Ascending aorta (tissue), 2 donors: ENCODE results near the gene BET1L. TPM values are rescaled to one million over a fixed set of nuclear protein-coding genes. Genes with fewer than 3 reads are reported as not detected.

Experiments
- DNase-seq, 2 donors: peaks; one replicate each; pipeline ENCODE4 v3.0.0-alpha.2; 2019; ENCODE audit warnings: low spot score in 2 of 2
- H3K27ac ChIP-seq, 2 donors: fragments of 200-600 bp; sonication (generic); one replicate each; pipeline ENCODE4 v1.5.1; 2016 to 2017; ENCODE audit warnings: mild to moderate bottlenecking in 1 of 2
- H3K27me3 ChIP-seq: fragments of 200-600 bp; sonication (generic); one replicate; pipeline ENCODE4 v1.5.1; 2017
- H3K36me3 ChIP-seq, 2 donors: fragments of 200-600 bp; sonication (generic); one replicate each; pipeline ENCODE4 v1.5.1; 2016
- H3K4me1 ChIP-seq, 2 donors: fragments of 200-600 bp; sonication (generic); one replicate each; pipeline ENCODE4 v1.5.1; 2016 to 2017; ENCODE audit warnings: mild to moderate bottlenecking in 1 of 2
- H3K4me3 ChIP-seq, 2 donors: fragments of 200-600 bp; sonication (generic); one replicate each; pipeline ENCODE4 v1.5.1; 2016 to 2017; ENCODE audit warnings: mild to moderate bottlenecking in 1 of 2
- H3K9me3 ChIP-seq, 2 donors: fragments of 200-600 bp; sonication (generic); one replicate each; pipeline ENCODE4 v1.5.1; 2016
- intact Hi-C: fragments of 100-400 bp; cut with DNase I; formaldehyde crosslinking; loops from one replicate; pipeline ENCODE4 v1.15.1; 2023
- total RNA-seq: library from RNA; depleted of rRNA; stranded (reverse); fragments of >200 nt; gene quantifications from one replicate; pipeline ENCODE4 v1.1.0, GENCODE V29; 2016
- TF ChIP-seq, protein P1 (sequence below), 3 experiments: fragments of 200-600 bp in 2 of 3; fragments of 450-650 bp in 1 of 3; sonication (generic) in 2 of 3; IDR thresholded peaks; one replicate each; pipeline ENCODE4 v1.5.1; 2016 to 2019; ENCODE audit warnings: antibody characterized with exemption in 3 of 3, mild to moderate bottlenecking in 1 of 3, moderate library complexity in 1 of 3

Gene BET1L
- total RNA-seq, 1 donor from 2014 or later = 42.3 TPM

GRCh38 chr11:216081-216974, 9.1 kb upstream of the BET1L start:
- Histone ChIP-seq H3K27ac (no peak overlapping the region), H3K4me3 (no peak overlapping the region), H3K27me3 (no peaks in the 10 kb centered on the region), H3K36me3 (peaks cover 38 to 64% of the 10 kb centered on the region in 2 donors), H3K4me1 (no peaks in the 10 kb centered on the region), H3K9me3 (no peaks in the 10 kb centered on the region)
- TF ChIP-seq, protein P1, sequence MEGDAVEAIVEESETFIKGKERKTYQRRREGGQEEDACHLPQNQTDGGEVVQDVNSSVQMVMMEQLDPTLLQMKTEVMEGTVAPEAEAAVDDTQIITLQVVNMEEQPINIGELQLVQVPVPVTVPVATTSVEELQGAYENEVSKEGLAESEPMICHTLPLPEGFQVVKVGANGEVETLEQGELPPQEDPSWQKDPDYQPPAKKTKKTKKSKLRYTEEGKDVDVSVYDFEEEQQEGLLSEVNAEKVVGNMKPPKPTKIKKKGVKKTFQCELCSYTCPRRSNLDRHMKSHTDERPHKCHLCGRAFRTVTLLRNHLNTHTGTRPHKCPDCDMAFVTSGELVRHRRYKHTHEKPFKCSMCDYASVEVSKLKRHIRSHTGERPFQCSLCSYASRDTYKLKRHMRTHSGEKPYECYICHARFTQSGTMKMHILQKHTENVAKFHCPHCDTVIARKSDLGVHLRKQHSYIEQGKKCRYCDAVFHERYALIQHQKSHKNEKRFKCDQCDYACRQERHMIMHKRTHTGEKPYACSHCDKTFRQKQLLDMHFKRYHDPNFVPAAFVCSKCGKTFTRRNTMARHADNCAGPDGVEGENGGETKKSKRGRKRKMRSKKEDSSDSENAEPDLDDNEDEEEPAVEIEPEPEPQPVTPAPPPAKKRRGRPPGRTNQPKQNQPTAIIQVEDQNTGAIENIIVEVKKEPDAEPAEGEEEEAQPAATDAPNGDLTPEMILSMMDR (IDR thresholded peaks at IDR 0.05) = no peak
- peak in 1 of 2 donors; percentile 56 for DNase-seq
- intact Hi-C loops = no loop called here

GRCh38 chr11:215581-216037, 8.4 kb upstream of the BET1L start:
- Histone ChIP-seq H3K27ac (no peak overlapping the region), H3K36me3 (peaks cover 44 to 71% of the 10 kb centered on the region in 2 donors), H3K27me3 (no peaks in the 10 kb centered on the region), H3K9me3 (no peaks in the 10 kb centered on the region), H3K4me1 (peaks cover 0 to 7% of the 10 kb centered on the region in 2 donors), H3K4me3 (no peak overlapping the region)
- DNase-seq = peak in 1 of 2 donors; percentile 51
- intact Hi-C loops = no loop called here
- TF ChIP-seq, protein P1 (IDR thresholded peaks at IDR 0.05) = no peak

DNA sequence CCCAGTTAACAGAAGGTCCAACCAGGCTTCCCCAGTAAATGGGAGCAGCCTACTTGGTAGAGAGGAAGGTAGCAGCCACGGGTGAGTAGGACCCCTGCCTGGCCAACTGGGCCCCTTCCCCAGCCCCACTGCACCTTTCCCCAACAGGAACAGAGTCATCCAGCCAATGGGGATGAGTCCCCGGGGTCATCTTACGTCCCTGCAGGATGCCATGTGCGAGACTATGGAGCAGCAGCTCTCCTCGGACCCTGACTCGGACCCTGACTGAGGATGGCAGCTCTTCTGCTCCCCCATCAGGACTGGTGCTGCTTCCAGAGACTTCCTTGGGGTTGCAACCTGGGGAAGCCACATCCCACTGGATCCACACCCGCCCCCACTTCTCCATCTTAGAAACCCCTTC, 6.9 kb upstream of the BET1L start:
- H3K27me3 ChIP-seq = no peaks in the 10 kb centered on the region
- no peak overlapping the region for H3K27ac ChIP-seq
- peaks cover 53 to 81% of the 10 kb centered on the region in 2 donors for H3K36me3 ChIP-seq
- H3K9me3 ChIP-seq = no peaks in the 10 kb centered on the region
- peak in 1 of 2 donors; percentile 59 for DNase-seq
- no peak overlapping the region for H3K4me3 ChIP-seq
- intact Hi-C loops = no loop called here
- peaks cover 10 to 21% of the 10 kb centered on the region in 2 donors for H3K4me1 ChIP-seq
- TF ChIP-seq, protein P1 (IDR thresholded peaks at IDR 0.05) = no peak

DNA sequence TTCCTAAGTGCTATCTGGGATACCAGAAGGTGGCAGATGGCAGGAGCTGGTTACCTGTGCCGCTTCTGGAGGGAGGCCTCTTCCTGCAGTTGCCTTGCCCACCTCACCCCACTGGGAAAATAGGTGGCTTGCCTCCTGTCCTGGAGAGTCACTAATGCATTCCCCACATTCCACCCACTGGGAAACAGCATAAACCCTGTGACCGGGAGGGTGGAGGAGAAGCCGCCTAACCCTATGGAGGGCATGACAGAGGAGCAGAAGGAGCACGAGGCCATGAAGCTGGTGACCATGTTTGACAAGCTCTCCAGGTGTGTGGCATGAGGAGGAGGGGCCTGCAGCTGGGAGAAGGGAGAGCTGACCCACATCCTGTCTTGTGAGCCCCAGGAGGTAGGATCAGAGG, 5.9 kb upstream of the BET1L start:
- intact Hi-C loops = no loop called here
- peaks cover 11 to 21% of the 10 kb centered on the region in 2 donors for H3K4me1 ChIP-seq
- DNase-seq = no peak
- TF ChIP-seq, protein P1 (IDR thresholded peaks at IDR 0.05) = no peak
- H3K27me3 ChIP-seq = no peaks in the 10 kb centered on the region
- no peak overlapping the region for H3K4me3 ChIP-seq
- no peaks in the 10 kb centered on the region for H3K9me3 ChIP-seq
- H3K36me3 ChIP-seq = peaks cover 53 to 74% of the 10 kb centered on the region in 2 donors
- no peak overlapping the region for H3K27ac ChIP-seq

DNA sequence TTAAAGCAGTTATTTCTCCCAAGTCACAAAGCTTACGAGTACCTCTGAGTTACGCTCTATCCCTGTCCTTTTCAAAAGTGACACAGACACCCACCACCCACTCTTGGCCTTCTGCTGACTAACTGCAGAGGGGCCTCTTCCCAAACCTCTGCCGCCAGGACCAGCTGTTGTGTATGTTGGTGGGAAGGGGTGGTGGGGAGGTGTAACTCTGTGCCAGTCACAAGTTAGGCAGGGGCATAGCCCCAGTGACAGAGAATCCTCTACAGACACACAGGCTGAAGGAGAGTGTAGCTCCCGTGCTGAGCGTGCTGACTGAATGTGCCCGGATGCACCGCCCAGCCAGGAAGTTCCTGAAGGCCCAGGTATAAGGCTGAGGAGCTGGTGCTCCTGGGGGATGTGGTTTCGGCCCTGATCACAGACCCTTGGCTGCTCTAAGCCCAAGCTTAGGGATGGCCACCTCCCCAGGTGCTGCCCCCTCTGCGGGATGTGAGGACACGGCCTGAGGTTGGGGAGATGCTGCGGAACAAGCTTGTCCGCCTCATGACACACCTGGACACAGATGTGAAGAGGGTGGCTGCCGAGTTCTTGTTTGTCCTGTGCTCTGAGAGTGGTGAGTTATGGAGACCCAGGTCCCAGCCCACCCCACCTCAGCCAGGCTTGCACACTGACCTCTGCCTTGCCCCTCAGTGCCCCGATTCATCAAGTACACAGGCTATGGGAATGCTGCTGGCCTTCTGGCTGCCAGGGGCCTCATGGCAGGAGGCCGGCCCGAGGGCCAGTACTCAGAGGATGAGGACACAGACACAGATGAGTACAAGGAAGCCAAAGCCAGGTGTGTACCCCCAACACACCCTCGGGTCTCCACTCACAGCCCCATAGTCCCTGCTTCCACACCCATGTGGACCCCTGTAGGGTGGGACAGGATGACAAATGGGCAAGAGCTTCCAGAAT, 5.2 kb upstream of the BET1L start:
- H3K36me3 ChIP-seq = peaks cover 53 to 72% of the 10 kb centered on the region in 2 donors
- peak in 1 of 2 donors; percentile 48 for DNase-seq
- intact Hi-C loops = no loop called here
- peaks cover 11 to 21% of the 10 kb centered on the region in 2 donors for H3K4me1 ChIP-seq
- TF ChIP-seq, protein P1 (IDR thresholded peaks at IDR 0.05) = no peak
- H3K27ac ChIP-seq = no peak overlapping the region
- no peak overlapping the region for H3K4me3 ChIP-seq
- H3K9me3 ChIP-seq = no peaks in the 10 kb centered on the region
- no peaks in the 10 kb centered on the region for H3K27me3 ChIP-seq
